ENCODE data around the gene STK4.

Gene STK4

GRCh38 chr20:45117581-45117980, 151.3 kb downstream of the STK4 start:
- no peak for DNase-seq

GRCh38 chr20:45118028-45118427, 151.7 kb downstream of the STK4 start:
- no peak for DNase-seq

- no peak for DNase-seq
Observed at GRCh38 chr20:45119556-45120266, 153.4 kb downstream of the STK4 start.

GRCh38 chr20:45121388-45121787, 155.1 kb downstream of the STK4 start:
- no peak for DNase-seq

GRCh38 chr20:45124365-45124764, 158.1 kb downstream of the STK4 start, which contains the start of gene WFDC12:
Gene WFDC12 (minus strand): TSS chr20:45124465. CDS start chr20:45124447, 18 bp downstream.
- DNase-seq = no peak

GRCh38 chr20:45128099-45128498, 161.8 kb downstream of the STK4 start:
- no peak for DNase-seq
